SK-N-SH (cell line): Measurements from ENCODE around the gene ZNF776. TPM values are rescaled to one million over a fixed set of nuclear protein-coding genes. Genes with fewer than 3 reads are reported as not detected.

Experiments used
- CTCF ChIA-PET: fragments of 300-600, 350-600 bp; formaldehyde crosslinking; extraction: SDS; loops from one replicate; lab custom pipeline; 2021; lab: Yijun Ruan, JAX
- POLR2A ChIA-PET: fragments of 350-600 bp; sonication (Branson Sonifier 250); formaldehyde crosslinking; extraction: SDS; loops from one replicate; lab custom pipeline; 2020; ENCODE audit warnings: antibody characterized with exemption, inconsistent platforms; lab: Yijun Ruan, JAX
- DNase-seq: peaks from one replicate; pipeline ENCODE4 v3.0.0; 2012
- H2AFZ ChIP-seq: fragments of 200-600 bp; sonication (generic); 2 replicates; pipeline ENCODE4 v1.8.1; 2016; ENCODE audit warnings: antibody characterized with exemption, mild to moderate bottlenecking, low read depth
- H3F3A ChIP-seq: fragments of 200-600 bp; sonication (generic); replicated peaks from 2 replicates; pipeline ENCODE3; 2016; ENCODE audit warnings: antibody characterized with exemption, mild to moderate bottlenecking; ENCODE audit not compliant: insufficient read depth
- H3K27ac ChIP-seq, 2 experiments: fragments of 200-500 bp in 1 of 2; fragments of 200-600 bp in 1 of 2; sonication (Bioruptor generic) in 1 of 2; sonication (generic), shearing (Covaris generic) in 1 of 2; 2 replicates each; pipeline versions ENCODE4 v1.5.1 to v1.6.1; 2014 to 2016; ENCODE audit warnings: low read depth in 2 of 2, inconsistent platforms in 1 of 2, low read length in 1 of 2, mild to moderate bottlenecking in 1 of 2, mixed read lengths in 1 of 2
- H3K27me3 ChIP-seq: fragments of 200-600 bp; sonication (generic), shearing (Covaris generic); 2 replicates; pipeline ENCODE4 v1.6.1; 2016; ENCODE audit warnings: mixed run types; ENCODE audit not compliant: insufficient read depth
- H3K36me3 ChIP-seq, 2 experiments: fragments of 200-500 bp in 1 of 2; fragments of 200-600 bp in 1 of 2; sonication (Bioruptor generic) in 1 of 2; sonication (generic) in 1 of 2; replicated peaks in 1 of 2; 2 replicates each; pipeline versions ENCODE3 to v1.5.1; 2014 to 2016; ENCODE audit warnings: low read length in 1 of 2, mild to moderate bottlenecking in 1 of 2; ENCODE audit not compliant: insufficient read depth in 2 of 2, control insufficient read depth in 1 of 2
- H3K4me1 ChIP-seq, 2 experiments: fragments of 200-500 bp in 1 of 2; fragments of 200-600 bp in 1 of 2; sonication (Bioruptor generic) in 1 of 2; sonication (generic), shearing (Covaris generic) in 1 of 2; 2 replicates each; pipeline versions ENCODE4 v1.5.1 to v1.6.1; 2014 to 2016; ENCODE audit warnings: low read depth in 1 of 2, low read length in 1 of 2, mixed run types in 1 of 2; ENCODE audit not compliant: insufficient read depth in 2 of 2, control insufficient read depth in 1 of 2
- H3K4me2 ChIP-seq: fragments of 200-600 bp; sonication (generic), shearing (Covaris generic); 2 replicates; pipeline ENCODE4 v1.6.1; 2017; ENCODE audit warnings: mixed run types
- H3K4me3 ChIP-seq, 2 experiments: fragments of 200-500 bp in 1 of 2; fragments of 200-600 bp in 1 of 2; sonication (Bioruptor generic) in 1 of 2; sonication (generic), shearing (Covaris generic) in 1 of 2; 2 replicates each; pipeline versions ENCODE4 v1.5.1 to v1.8.1; 2014 to 2016; ENCODE audit warnings: low read depth in 2 of 2, inconsistent platforms in 1 of 2, low read length in 1 of 2, mild to moderate bottlenecking in 1 of 2, mixed read lengths in 1 of 2, moderate library complexity in 1 of 2
- H3K79me2 ChIP-seq: fragments of 200-600 bp; sonication (generic); 2 replicates; pipeline ENCODE4 v1.8.1; 2017; ENCODE audit warnings: mild to moderate bottlenecking; ENCODE audit not compliant: insufficient read depth
- H3K9ac ChIP-seq: fragments of 200-600 bp; sonication (generic); 2 replicates; pipeline ENCODE4 v1.6.1; 2017; ENCODE audit warnings: mixed run types
- H3K9me2 ChIP-seq: fragments of 200-600 bp; sonication (generic); 2 replicates; pipeline ENCODE4 v1.6.1; 2017; ENCODE audit warnings: mixed run types
- H3K9me3 ChIP-seq: fragments of 200-600 bp; sonication (generic); 2 replicates; pipeline ENCODE4 v1.6.1; 2017; ENCODE audit warnings: mixed run types, mild to moderate bottlenecking, moderate library complexity
- H4K20me1 ChIP-seq: fragments of 200-600 bp; sonication (generic); 2 replicates; pipeline ENCODE4 v1.6.1; 2017; ENCODE audit warnings: mild to moderate bottlenecking, mixed run types; ENCODE audit not compliant: insufficient read depth
- EP300 ChIP-seq, 2 experiments: IDR thresholded peaks; 2 replicates each; pipeline versions ENCODE4 v1.4.0 to v1.6.1; 2012; ENCODE audit warnings: borderline replicate concordance in 1 of 2, low read depth in 1 of 2, low read length in 1 of 2
- GABPA ChIP-seq: IDR thresholded peaks from 2 replicates; pipeline ENCODE4 v1.4.0; 2012; ENCODE audit warnings: low read depth, mild to moderate bottlenecking
- MAX ChIP-seq: IDR thresholded peaks from 2 replicates; pipeline ENCODE4 v1.4.0; 2012; ENCODE audit warnings: low read depth
- NRF1 ChIP-seq: IDR thresholded peaks from 2 replicates; pipeline ENCODE4 v1.6.1; 2012; ENCODE audit warnings: low read depth, mild to moderate bottlenecking, low read length
- POLR2AphosphoS5 ChIP-seq: IDR thresholded peaks from 2 replicates; pipeline ENCODE4 v1.6.1; 2012; ENCODE audit warnings: low read depth, low read length
- SMC3 ChIP-seq: IDR thresholded peaks from 2 replicates; pipeline ENCODE4 v1.6.1; 2012; ENCODE audit warnings: low read depth, low read length, improper control_type of control experiment
- TAF1 ChIP-seq: IDR thresholded peaks from 2 replicates; pipeline ENCODE4 v1.6.1; 2012; ENCODE audit warnings: low read depth, mild to moderate bottlenecking, low read length, moderate library complexity, borderline replicate concordance
- TCF12 ChIP-seq: IDR thresholded peaks from 2 replicates; pipeline ENCODE4 v1.4.0; 2012
- TEAD4 ChIP-seq: IDR thresholded peaks from 2 replicates; pipeline ENCODE4 v1.4.0; 2012; ENCODE audit warnings: mild to moderate bottlenecking, borderline replicate concordance; ENCODE audit not compliant: insufficient read depth
- YY1 ChIP-seq: IDR thresholded peaks from 2 replicates; pipeline ENCODE4 v1.4.0; 2012; ENCODE audit warnings: low read depth, mild to moderate bottlenecking
- WGBS: methylation state at CpG from one replicate; pipeline ENCODE4 v1.1.6; 2017; ENCODE audit warnings: low lambda C conversion rate; 5-methylcytosine and 5-hydroxymethylcytosine counted together
- polyA plus RNA-seq, 3 experiments: library from polyadenylated mRNA; depleted of rRNA; stranded (reverse); fragments of >200 nt; gene quantifications; 2 replicates each; pipeline ENCODE4 v1.2.3, GENCODE V29; 2012
- TF ChIP-seq, protein P1 (sequence below): fragments of 200-600 bp; sonication (generic); IDR thresholded peaks from 2 replicates; pipeline ENCODE4 v1.6.1; 2017; ENCODE audit warnings: antibody characterized with exemption, mild to moderate bottlenecking, moderate library complexity

Gene ZNF776
- polyA plus RNA-seq, 1 of the 3 experiments (the other 2 are of a cell fraction) = 7.5 TPM

DNA sequence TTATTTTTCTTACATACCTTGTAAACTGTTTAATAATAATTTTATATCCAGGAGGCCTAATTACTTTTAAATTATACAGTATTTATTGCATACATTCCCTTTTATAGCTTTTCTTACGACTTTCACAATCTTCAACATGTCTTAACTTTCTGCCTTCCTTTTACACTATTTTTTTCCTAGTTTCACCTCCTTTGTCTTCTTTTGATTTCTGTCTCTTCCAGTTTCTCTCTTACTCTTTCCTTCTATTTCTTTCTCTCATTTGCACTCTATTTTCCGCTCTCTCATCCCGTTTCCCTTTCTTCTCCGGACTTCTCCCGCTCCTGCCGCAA lies 56.6 kb downstream of the ZNF776 start (continued):
- no peak for TF ChIP-seq NRF1
- TF ChIP-seq, all 33 proteins: peak for 0

GRCh38 chr19:57803594-57804325 lies 57.1 kb downstream of the ZNF776 start:
- H3K27ac ChIP-seq = peak overlapping the region; percentile 43 to 66
- H3K79me2 ChIP-seq = peaks cover 6% of the 10 kb centered on the region; the same call in 1 of the 2 replicates
- ChIA-PET POLR2A (interaction anchor here (1.5 kb wide), 1 partner anchor 11 kb away, joined by 5 read pairs; the partner anchor contains the start of gene ZNF552), CTCF (no interaction called here)
- TF ChIP-seq TCF12 (no peak), MAX (0 out of 2 replicates have a peak, but pooled peaks have one; percentile 6), SMC3 (no peak), POLR2AphosphoS5 (peak; percentile 27; the same call in 1 of the 2 replicates), TEAD4 (no peak)
- TF ChIP-seq, protein P1, sequence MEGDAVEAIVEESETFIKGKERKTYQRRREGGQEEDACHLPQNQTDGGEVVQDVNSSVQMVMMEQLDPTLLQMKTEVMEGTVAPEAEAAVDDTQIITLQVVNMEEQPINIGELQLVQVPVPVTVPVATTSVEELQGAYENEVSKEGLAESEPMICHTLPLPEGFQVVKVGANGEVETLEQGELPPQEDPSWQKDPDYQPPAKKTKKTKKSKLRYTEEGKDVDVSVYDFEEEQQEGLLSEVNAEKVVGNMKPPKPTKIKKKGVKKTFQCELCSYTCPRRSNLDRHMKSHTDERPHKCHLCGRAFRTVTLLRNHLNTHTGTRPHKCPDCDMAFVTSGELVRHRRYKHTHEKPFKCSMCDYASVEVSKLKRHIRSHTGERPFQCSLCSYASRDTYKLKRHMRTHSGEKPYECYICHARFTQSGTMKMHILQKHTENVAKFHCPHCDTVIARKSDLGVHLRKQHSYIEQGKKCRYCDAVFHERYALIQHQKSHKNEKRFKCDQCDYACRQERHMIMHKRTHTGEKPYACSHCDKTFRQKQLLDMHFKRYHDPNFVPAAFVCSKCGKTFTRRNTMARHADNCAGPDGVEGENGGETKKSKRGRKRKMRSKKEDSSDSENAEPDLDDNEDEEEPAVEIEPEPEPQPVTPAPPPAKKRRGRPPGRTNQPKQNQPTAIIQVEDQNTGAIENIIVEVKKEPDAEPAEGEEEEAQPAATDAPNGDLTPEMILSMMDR = no peak
- peaks cover 12% of the 10 kb centered on the region in 2 experiments for H3K36me3 ChIP-seq
- H2AFZ ChIP-seq = peak overlapping the region; percentile 95
- 32% methylated on average over 19 of the region's 19 CpGs for WGBS
- H3K4me3 ChIP-seq = peak overlapping the region; percentile 55 to 67
- peak; percentile 68 for DNase-seq
- H3F3A ChIP-seq = peaks cover 12% of the 10 kb centered on the region
- H3K27me3 ChIP-seq = no peaks in the 10 kb centered on the region
- no peaks in the 10 kb centered on the region for H3K9me2 ChIP-seq
- no peaks in the 10 kb centered on the region for H4K20me1 ChIP-seq
- H3K9ac ChIP-seq = peak overlapping the region; percentile 72
- no peaks in the 10 kb centered on the region for H3K9me3 ChIP-seq
- peak overlapping the region; percentile 76 for H3K4me2 ChIP-seq
- no peaks in the 10 kb centered on the region; a peak in 1 of 4 replicates for H3K4me1 ChIP-seq

DNA sequence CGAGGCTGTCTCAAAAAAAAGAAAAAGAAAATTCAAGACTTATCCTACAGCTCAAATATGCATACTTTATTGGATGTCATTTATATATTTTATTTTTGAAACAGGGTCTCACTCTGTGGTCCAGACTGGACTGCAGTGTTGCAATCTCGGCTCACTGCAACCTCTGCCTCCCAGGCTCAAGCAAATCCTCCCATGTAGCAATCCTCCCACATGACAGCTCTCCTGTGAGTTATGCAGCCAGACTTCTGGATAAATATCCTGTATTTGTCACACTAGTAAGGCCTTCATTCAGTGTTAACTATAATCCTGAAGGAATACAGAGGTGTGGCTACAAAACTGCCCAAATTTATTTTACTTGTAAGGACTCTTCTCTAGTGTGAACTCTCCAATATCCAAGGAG lies 60.9 kb downstream of the ZNF776 start:
- no peak for DNase-seq
- peaks cover 11% of the 10 kb centered on the region; the same call in 1 of the 2 replicates for H3K79me2 ChIP-seq
- H2AFZ ChIP-seq = no peak overlapping the region
- H3K9ac ChIP-seq = no peak overlapping the region
- H4K20me1 ChIP-seq = no peaks in the 10 kb centered on the region
- TF ChIP-seq NRF1 (no peak), MAX (no peak), GABPA (no peak), EP300 (IDR thresholded peaks at IDR 0.05; ENCODE audit: borderline replicate concordance in 1 of 2, low read depth in 1 of 2, low read length in 1 of 2) (no peak), TAF1 (no peak), POLR2AphosphoS5 (no peak), YY1 (no peak)
- no peak overlapping the region for H3K4me3 ChIP-seq
- peaks cover 16 to 17% of the 10 kb centered on the region in 2 experiments for H3K36me3 ChIP-seq
- ChIA-PET POLR2A (no interaction called here), CTCF (no interaction called here)
- no peaks in the 10 kb centered on the region for H3K27me3 ChIP-seq
- H3K27ac ChIP-seq = no peak overlapping the region
- peaks cover 9% of the 10 kb centered on the region for H3F3A ChIP-seq
- WGBS = 88% methylated on average over 2 of the region's 2 CpGs
- no peaks in the 10 kb centered on the region for H3K9me3 ChIP-seq
- no peaks in the 10 kb centered on the region for H3K9me2 ChIP-seq
- no peaks in the 10 kb centered on the region; a peak in 1 of 4 replicates for H3K4me1 ChIP-seq
- H3K4me2 ChIP-seq = no peak overlapping the region

Other genes with a start within 250 kb of the ZNF776 start
- 6.6 and 9.0 TPM in 2 replicates for gene ZNF773, start 246.9 kb upstream of the ZNF776 start, polyA plus RNA-seq (2012; rRNA removed)
- gene ZNF549, start 219.5 kb upstream of the ZNF776 start, polyA plus RNA-seq (2012; rRNA removed) = 2.4 and 3.3 TPM in 2 replicates
- 5.7 and 7.1 TPM in 2 replicates for gene ZNF550, start 187.0 kb upstream of the ZNF776 start, polyA plus RNA-seq (2012; rRNA removed)
- 2.0 and 2.8 TPM in 2 replicates for gene ZNF416, start 167.9 kb upstream of the ZNF776 start, polyA plus RNA-seq (2012; rRNA removed)
- 2.1 and 2.4 TPM in 2 replicates for gene ZIK1, start 162.7 kb upstream of the ZNF776 start, polyA plus RNA-seq (2012; rRNA removed)
- 4.4 and 4.6 TPM in 2 replicates for gene ZNF530, start 146.9 kb upstream of the ZNF776 start, polyA plus RNA-seq (2012; rRNA removed)
- gene ZNF134, start 132.6 kb upstream of the ZNF776 start, polyA plus RNA-seq (2012; rRNA removed) = 9.6 and 9.8 TPM in 2 replicates
- gene ZNF211, start 113.6 kb upstream of the ZNF776 start, polyA plus RNA-seq (2012; rRNA removed) = 8.6 and 10.7 TPM in 2 replicates
- gene ZSCAN4, start 77.9 kb upstream of the ZNF776 start, polyA plus RNA-seq (2012; rRNA removed) = not detected in 2 replicates
- 4.9 and 5.9 TPM in 2 replicates for gene ZNF551, start 64.8 kb upstream of the ZNF776 start, polyA plus RNA-seq (2012; rRNA removed)
- gene ZNF154, start 37.6 kb upstream of the ZNF776 start, polyA plus RNA-seq (2012; rRNA removed) = not detected in 2 replicates
- not detected in 2 replicates for gene ZNF671, start 19.2 kb upstream of the ZNF776 start, polyA plus RNA-seq (2012; rRNA removed)
- gene ZNF586, start 22.9 kb downstream of the ZNF776 start, polyA plus RNA-seq (2012; rRNA removed) = 3.5 and 3.7 TPM in 2 replicates
- 3.2 and 4.4 TPM in 2 replicates for gene ZNF552, start 68.1 kb downstream of the ZNF776 start, polyA plus RNA-seq (2012; rRNA removed)
- gene ZNF587B, start 83.5 kb downstream of the ZNF776 start, polyA plus RNA-seq (2012; rRNA removed) = 2.4 and 4.5 TPM in 2 replicates
- 7.4 and 12.1 TPM in 2 replicates for gene ZNF587, start 103.0 kb downstream of the ZNF776 start, polyA plus RNA-seq (2012; rRNA removed)
- 2.9 and 4.3 TPM in 2 replicates for gene ZNF814, start 142.2 kb downstream of the ZNF776 start, polyA plus RNA-seq (2012; rRNA removed)
- gene ZNF417, start 169.8 kb downstream of the ZNF776 start, polyA plus RNA-seq (2012; rRNA removed) = 1.7 and 3.0 TPM in 2 replicates
- 0.07 and 0.13 TPM in 2 replicates for gene ZNF418, start 188.6 kb downstream of the ZNF776 start, polyA plus RNA-seq (2012; rRNA removed)
- gene ZNF256, start 200.9 kb downstream of the ZNF776 start, polyA plus RNA-seq (2012; rRNA removed) = 3.7 and 4.3 TPM in 2 replicates
- not detected in 2 replicates for gene C19orf18, start 227.7 kb downstream of the ZNF776 start, polyA plus RNA-seq (2012; rRNA removed)